ENCODE data around the gene ABCC4.

- TF ChIP-seq EZH2 (IDR thresholded peaks at IDR 0.05), result no peak
- TF ChIP-seq POLR2AphosphoS5 (IDR thresholded peaks at IDR 0.05; ENCODE audit: borderline replicate concordance, low read depth, low read length), result no peak
- TF ChIP-seq FOXP2 (optimal IDR thresholded peaks at IDR 0.05; ENCODE audit: control extremely low read depth, extremely low read length, insufficient read depth), result no peak
These were observed 24.2 kb upstream of the ABCC4 start for GRCh38 chr13:95325485-95325884.

Measured in SK-N-MC (cell line).